ENCODE results near the gene TLCD2.

DNA sequence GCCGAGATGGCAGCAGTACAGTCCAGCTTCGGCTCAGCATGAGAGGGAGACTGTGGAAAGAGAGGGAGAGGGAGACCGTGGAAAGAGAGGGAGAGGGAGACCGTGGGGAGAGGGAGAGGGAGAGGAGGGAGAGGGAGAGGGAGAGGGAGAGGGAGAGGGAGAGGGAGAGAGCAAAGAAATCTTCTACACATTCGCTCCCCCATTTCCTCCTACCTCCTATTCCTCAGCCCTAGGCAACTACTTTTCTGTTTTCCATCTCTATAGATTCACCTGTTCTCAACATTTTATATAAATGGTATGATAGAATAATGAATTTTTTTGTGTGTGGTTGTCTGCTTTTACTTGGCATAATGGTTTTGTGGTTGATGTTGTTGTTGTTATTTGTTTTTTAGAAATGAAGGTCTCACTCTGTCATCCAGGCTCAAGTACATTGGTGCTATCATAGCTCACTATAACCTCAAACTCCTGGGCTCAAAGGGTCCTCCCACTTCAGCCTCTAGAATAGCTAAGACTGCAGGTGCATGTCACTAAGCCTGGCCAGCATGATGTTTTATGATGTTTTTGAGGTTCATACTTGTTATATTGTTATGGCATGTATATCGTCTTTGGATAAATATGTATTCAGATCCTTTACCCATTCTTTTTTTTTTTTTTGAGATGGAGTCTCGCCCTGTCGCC lies 19.5 kb downstream of the TLCD2 start:
- TF ChIP-seq, protein P1, sequence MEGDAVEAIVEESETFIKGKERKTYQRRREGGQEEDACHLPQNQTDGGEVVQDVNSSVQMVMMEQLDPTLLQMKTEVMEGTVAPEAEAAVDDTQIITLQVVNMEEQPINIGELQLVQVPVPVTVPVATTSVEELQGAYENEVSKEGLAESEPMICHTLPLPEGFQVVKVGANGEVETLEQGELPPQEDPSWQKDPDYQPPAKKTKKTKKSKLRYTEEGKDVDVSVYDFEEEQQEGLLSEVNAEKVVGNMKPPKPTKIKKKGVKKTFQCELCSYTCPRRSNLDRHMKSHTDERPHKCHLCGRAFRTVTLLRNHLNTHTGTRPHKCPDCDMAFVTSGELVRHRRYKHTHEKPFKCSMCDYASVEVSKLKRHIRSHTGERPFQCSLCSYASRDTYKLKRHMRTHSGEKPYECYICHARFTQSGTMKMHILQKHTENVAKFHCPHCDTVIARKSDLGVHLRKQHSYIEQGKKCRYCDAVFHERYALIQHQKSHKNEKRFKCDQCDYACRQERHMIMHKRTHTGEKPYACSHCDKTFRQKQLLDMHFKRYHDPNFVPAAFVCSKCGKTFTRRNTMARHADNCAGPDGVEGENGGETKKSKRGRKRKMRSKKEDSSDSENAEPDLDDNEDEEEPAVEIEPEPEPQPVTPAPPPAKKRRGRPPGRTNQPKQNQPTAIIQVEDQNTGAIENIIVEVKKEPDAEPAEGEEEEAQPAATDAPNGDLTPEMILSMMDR (conservative IDR thresholded peaks at IDR 0.05; ENCODE audit: low read depth in 2 of 2), result no peak
- TF ChIP-seq EZH2phosphoT487 (IDR thresholded peaks at IDR 0.05; ENCODE audit: unreplicated experiment), result no peak
- no peak for TF ChIP-seq POLR2AphosphoS5 (IDR thresholded peaks at IDR 0.05; ENCODE audit: low read depth)
- TF ChIP-seq CREB1 (CRISPR knock-in tag; IDR thresholded peaks at IDR 0.05; ENCODE audit: low read depth), result no peak
- no peak for TF ChIP-seq NANOG (IDR thresholded peaks at IDR 0.05; ENCODE audit: borderline replicate concordance)

All from GM23338 (cell line).